Measurements from ENCODE around the gene USP38.
"Not testable (repeated sequence)": the region's sequence is repeated elsewhere in the genome, so short reads cannot be mapped to it uniquely, and the experiment has no call there.

USP38 gene

DNA sequence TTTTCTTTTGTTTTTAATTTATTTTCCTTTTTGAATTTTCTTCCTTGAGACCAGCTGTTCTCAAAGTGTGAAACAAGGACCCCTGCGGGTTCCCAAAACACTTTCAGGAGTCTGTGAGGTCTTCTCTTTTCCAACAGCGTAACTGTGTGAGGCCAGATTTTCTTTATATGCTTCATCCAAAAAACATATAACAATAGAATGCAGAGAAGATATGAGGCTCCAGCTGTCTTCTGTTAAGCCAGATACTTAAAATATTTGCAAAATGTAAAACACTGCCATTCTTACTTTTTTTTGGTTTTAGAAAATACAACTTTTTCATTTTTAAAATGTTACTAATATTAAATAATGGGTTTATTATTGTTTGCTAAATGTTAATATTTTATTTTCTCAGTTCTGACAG is 27.8 kb downstream of the USP38 start:
- DNase-seq = no peak

DNA sequence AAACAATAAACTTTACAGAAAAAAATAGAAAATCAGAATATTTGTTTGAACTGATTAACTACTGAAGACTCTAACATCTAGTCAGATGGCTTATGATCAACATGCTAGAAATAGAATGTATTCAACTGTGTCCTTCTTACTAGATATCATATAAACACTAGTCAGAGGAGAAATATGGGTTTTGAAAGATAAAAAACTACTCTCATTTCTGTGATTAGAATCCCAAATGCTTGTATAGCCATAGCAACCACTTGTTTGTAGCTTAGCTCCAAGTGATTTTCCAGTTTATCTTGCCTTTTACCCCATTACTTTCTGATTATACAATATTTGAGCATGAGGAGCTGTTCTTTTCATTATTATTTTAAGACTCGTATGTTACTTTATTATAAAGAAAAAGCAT is 31.2 kb downstream of the USP38 start:
- DNase-seq = no peak

DNA sequence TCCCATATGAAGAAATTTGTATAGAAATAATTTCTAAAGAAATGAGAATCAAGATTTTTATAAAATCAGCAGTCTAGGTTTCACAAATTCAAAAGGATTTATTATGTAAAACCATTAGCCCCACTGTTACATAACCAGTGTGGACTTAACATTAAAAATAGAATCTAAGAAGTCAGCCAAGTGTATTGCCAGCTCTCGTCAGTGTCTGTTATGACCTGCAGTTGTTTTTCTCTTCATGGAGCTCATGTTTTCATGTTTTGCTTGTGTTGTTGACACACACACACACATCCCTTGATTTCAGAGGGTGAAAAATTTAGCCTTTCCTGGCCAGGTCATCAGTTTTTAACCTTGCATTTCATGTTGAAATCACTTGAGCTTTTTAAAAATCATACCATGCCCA is 39.5 kb downstream of the USP38 start:
- DNase-seq = no peak

DNA sequence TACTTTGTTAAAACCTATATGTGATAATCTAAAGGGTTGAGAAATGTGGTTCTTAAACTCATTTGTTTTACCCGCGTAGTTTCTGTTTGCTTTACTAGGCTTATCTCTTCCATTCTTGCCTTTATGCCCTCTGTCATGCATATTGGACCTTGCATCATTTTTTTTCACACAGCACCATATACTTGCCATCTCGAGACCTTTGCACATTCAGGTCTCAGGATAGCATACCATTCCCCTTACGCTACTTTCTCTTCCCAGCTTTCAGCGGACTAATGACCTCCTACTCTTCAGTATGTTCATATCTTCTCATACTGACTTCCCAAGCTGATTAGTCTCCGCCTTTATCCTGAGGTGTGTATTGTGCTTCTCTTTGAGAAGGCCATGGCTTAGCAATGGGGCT is 40.5 kb downstream of the USP38 start:
- DNase-seq = no peak

DNA sequence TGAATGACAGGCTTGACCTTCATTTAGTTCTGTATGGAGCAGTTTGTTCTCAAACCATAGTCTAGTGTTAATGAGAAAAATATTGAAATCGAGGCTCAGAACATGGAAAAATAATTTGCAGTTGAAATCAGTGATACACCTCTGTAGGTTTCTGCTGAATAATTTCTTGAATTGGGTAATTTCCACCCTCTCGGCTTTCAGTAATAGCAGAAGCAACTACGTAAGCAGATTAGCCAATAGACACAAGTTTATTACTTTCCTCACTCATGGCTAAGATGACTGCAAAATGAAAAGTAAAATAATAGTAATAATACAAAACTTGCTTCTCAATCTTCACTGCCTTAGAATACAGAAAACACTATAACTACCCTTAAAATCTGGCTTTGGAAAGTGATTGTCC is 46.0 kb downstream of the USP38 start:
- no peak for DNase-seq

DNA sequence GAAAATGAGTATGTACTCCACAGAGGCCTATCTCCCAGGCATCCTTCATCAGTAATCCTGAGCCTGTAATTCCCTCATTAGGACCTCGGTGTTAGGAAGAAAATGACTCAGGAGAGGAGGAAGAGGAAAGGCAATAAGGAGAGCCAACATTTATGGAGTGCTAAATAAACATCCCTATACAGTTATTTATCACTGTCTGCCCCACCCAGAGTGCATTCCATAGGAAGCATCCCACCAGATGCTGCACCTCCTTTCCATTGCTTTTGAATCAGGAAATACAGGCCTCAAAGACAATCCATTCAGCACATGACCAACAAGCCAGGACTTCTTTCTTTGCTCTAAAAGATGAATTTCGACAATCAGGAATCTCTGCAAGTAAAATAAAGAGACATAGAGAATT is 47.6 kb downstream of the USP38 start:
- no peak for DNase-seq

DNA sequence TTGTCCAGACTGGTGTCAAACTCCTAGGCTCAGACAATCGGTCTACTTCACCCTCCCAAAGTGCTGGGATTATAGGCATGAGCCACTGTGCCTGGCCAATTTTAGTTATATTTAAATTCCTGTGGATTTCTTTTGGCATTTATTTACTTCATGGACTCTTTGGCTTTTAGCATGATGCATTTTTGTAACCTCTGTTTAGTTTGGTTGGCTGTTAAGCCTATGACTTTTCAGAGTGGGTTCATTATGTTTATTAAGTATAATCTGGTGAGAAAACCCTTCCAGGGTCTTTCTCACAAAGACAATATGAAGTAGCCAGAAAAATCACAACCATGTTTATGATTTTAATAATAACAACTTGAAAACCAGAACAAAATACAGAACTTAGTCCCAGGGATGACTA is 49.4 kb downstream of the USP38 start:
- no peak for DNase-seq

DNA sequence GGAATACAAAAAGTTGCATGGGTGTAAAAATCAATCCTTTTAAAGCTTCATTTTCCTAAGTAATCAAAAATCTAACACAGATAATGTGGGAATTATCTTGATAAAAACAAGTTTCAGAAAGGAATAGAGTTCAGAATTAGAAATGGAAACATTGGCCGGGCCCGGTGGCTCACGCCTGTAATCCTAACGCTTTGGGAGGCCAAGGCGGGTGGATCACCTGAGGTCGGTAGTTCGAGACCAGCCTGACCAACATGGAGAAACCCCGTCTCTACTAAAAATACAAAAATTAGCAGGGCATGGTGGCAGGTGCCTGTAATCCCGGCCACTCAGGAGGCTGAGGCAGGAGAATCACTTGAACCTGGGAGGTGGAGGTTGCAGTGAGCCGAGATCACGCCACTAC is 52.5 kb downstream of the USP38 start:
- DNase-seq = not testable (repeated sequence)

DNA sequence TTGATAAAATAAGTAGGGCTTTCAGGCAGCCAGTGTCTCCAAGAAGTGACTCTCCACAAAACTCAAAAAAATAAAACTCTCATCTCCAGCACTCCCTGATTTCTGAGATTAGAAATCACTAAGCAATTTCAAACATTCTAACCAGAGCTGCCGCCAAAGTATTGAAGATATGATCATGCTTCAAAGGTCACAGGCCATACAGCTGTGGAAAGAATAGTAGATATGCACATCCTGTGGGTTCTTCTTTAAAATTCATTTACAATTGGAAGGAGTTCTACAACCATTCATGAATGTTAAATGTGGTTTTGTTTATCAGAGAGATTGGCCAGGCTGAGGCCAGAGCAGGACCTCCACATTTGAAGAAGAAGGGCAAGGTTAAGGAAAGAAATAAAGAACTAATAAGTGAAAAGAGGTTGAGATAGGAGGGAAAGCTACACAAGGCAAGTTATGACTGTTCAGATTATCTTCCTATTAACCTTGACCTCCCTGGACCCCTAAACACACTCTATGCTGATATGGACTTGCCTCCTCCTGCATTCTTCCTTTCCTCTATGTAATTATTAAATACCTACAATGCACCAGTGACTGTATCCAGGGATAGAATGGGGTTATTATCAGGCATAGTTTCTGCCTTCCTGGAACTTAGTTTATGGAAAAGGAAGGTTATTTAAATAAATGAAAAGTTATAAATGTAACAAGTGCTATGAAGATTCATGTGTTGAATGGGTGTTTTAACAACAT is 56.4 kb downstream of the USP38 start:
- DNase-seq = no peak

DNA sequence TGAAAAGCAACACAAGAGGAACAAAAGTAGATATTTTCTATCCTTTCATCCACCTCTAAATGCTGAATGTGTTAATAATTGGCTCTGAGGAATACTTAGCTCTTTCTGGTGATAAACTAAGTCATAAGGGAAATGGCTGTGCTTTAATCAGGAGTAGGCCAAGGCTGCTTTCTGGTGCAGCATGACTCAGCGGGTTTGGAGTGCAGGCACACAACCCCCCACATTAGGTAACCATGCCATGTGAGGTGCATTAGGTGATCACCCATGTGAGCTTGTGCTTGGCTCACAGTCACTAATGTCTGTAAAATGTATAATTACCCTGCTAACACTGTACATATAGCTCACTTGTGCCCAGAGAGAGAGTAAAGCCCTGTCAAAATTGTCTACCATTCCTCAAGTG is 57.2 kb downstream of the USP38 start:
- no peak for DNase-seq

DNA sequence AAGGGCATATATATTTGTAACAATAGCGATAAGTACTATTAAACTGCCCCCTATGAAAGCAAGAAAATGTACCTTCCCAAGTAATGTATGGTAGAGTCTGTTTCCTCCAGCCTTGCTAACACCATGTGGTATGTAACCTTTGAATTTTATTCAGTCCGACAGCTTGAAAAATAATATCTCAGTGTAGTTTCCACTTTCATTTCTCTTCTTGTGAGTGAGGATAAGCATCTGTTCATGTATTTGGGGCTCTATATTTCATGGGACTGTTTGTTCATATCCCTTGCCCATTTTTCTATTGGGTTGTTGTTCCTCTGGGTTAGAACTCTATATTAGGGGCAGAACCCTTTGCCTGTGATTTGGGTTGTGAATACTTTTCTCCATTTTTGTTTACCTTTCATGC is 58.3 kb downstream of the USP38 start:
- no peak for DNase-seq

DNA sequence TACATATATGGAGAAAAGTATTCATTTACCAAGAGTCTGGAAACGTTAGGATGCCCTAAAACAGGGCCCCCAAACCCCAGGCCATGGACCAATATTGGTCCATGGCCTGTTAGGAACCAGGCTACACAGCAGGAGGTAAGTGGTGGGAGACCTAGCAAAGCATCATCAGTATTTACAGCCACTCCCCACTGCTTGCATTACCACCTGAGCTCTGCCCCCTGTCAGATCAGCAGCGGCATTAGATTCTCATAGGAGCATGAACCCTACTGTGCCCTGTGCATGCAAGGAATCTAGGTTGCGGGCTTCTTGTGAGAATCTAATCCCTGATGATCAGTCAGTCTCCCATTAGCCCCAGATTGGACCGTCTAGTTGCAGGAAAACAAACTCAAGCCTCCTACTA is 62.3 kb downstream of the USP38 start:
- no peak for DNase-seq

DNA sequence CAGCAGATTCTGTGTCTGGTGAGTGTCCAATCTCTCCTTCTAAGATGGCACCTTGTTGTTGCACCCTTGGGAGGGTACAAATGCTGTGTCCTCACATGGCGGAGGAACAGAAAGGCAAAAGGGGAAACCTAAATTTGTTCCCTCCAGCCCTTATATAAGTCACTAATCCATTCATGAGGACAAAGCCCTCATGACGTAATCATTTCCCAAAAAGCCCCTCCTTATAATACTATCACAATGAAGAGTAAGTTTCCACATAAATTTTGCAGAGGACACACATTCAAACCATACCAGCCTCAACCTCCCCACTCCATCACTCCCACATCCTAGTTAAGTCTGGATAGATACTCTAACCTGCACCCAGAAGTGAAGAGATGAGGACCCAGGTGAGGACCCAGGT is 63.1 kb downstream of the USP38 start:
- DNase-seq = no peak

DNA sequence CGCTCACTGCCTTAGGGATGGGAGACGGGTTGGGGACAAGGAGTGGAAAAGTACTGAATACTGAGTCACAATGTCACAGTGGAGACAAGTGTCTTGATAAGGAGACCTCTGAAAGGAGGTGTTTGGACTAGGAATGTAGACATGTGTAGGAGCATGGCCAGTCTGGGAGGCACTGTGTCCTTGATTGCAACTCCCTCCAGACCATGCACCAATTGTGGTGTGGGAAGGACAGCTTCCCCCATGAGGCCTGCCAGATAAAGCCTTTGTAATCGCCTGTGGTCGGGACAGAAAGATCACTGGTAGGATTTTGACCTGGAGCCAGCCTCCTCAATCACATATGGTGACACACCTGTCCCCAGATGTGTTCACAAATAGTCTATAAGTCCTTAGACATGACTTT is 64.1 kb downstream of the USP38 start:
- DNase-seq = no peak

DNA sequence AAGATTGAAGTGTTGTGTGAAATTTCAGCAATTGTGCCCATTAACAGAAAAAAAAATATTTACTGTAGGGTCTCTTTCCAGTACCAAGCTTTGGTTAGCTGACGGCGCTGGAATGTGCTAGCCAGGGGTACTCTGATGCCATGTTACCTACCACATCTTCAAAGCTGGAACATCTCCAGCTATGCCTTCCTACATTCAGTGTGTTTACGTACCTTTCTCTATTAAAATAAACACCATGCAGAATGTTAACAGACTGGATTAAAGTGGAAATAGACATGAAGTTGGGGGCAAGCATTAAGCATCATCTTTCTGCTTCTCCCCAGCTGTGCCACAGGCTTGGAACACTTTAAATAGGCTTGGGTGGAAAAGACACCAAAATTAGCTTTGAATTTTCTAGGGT is 65.9 kb downstream of the USP38 start:
- DNase-seq = no peak

DNA sequence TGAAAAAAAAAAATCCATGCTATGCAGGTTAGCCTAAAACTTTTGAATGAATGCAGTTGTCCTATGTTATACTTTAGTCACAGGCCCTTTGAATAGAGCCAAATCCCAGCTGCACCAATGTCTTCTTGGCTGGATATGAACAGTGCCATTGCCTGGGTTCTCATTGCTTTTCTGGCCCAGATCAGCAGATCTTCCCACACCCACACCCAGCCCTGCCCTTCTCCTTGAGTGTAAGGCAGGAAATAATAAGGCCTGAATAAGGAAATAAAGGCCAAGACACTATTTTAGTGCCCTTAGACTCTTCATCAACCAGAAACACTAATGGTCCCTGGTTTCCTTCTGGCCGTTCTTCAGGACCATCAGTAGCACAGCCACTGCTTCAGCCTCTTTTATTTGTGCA is 66.6 kb downstream of the USP38 start:
- no peak for DNase-seq

DNA sequence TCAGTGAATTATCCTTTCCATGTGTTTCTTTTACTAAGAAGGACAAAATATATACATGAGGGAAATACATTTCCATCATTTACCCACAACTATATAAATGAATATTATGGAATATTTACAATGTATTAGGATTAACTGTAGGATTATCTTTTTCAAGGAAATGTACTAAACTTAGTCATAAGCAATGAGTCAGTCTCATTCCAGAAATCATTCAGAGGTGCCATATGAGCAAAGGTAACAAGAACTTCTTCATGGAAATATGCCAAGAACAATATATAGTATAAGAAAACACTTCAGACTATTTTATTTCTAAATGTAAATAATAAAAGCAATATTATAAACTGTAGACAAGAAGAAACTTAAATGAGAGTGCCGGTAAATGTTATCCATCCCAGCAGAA is 67.1 kb downstream of the USP38 start:
- no peak for DNase-seq

DNA sequence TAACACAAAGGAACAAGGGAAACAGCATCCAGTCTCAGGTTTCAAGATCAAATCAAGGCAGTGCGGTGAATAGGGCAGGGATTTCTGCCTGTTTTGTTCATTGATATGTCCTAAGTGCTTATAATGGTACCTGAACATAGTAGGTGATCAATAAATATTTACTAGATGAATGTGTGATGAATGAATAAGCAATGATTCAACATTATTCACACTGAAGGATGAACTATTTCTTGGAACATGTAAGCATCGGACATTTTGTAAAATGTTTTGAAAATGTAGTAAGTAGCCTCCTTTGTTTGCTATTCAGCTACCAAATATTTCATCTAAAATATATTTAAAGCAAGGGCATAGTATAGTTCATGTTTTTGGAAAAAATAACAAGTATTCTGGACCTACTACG is 67.8 kb downstream of the USP38 start:
- DNase-seq = no peak

DNA sequence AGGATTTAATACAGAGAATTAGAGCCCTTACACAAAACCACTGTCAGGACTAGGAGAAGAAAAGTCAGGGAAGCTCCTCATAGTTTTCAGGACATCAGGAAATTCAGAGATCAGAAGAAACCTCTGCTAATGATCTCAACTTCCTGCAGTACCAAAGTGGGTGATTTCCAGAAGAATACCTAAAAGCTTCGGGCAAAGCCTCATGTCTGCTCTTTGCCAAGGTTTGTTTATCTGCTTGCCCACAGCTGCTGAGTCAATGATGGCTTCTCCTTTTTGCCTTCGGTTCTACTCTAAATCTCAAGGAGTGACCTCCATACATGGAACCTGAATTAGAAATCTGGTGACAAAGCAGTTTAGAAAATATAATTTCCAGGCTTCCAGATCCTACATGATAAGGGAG is 68.4 kb downstream of the USP38 start:
- DNase-seq = no peak

DNA sequence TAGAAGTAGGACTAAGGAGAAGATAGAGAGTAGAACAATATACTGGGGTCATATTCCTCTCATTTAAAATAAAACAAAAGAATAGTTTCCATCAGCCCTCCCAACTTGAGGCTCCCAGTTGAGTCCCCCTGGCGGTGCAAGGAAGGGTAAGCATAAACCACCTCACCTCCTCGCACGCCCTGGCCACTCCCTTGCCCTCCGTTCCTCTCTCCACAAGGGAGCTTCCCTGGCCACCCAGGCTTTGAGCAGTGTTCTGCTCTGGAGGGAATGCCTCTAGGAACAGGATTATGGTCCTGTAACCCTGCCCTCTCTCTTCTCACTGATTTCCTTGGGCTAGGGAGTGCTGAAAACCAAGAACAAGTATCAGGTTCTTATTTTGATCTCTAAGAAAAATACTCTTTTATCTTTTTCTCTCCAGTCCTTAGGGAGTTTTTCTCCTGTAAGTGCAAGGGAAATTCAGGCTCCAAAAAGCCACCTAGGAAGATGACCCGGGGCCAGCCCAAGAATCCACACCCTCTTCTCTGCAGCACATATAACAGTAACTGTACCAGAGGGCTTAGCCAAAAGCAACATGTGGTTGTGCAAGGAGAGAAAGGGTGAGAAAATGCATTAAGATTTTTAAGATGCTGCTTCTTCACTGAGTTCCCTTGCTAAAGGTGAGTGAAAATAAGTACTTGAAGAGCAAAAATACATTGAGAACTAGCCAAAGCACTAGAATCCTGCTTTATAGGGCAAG is 69.9 kb downstream of the USP38 start:
- no peak for DNase-seq

DNA sequence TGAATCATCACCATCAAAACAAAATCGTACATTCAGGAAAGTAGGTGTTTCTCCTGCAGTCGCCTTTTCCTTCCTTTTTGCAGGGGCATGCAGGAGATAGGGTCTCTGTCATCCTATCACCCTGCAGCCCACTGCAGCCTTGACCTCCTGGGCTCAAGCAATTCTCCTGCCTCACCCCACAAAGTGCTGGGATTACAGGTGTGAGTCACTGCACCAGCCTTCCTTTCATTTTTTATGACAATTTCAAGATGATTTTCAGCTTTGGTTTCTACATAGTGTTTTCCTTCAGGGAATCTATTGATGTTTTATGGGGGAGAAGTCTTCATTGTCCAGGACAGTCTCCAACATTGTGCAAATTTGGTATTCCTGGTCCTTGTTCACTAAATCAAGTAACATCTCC is 71.7 kb downstream of the USP38 start:
- DNase-seq = no peak

DNA sequence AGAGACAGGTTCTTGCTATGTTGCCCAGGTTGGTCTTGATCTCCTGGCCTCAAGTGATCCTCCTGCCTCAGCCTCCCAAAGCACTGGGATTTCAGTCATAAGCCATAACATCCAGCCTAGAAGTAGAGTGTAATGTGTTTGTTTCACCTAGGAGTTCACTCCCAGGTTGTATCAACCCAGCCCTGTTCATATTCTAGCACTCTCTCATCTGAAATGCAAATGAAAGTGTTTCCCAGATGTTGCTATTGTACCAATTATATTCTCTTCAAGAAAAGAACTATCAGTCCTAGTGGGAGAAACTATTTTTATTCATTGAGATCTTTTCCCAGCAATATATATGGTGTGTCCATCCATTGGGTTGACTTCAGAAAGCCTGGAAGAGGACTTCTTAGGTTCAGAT is 72.6 kb downstream of the USP38 start:
- DNase-seq = no peak

DNA sequence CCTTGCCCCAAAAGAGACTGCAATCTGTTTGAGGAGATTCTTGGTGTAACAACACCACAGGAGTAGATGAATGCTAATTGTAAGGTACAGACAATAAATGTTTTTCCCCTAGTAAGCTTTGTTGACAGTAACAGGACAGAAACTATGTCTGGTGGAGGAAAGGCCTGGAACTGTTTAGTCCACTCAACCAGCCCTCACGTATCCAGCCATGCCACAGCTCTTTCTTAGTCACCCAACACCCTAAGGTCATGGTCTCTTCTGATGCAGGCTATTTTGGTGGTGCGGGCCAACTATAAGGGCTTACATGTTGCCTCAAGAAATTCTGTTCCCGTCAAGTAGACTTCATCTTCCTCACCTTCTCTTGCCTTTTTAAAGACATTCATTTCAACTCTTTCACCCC is 76.0 kb downstream of the USP38 start:
- DNase-seq = no peak

DNA sequence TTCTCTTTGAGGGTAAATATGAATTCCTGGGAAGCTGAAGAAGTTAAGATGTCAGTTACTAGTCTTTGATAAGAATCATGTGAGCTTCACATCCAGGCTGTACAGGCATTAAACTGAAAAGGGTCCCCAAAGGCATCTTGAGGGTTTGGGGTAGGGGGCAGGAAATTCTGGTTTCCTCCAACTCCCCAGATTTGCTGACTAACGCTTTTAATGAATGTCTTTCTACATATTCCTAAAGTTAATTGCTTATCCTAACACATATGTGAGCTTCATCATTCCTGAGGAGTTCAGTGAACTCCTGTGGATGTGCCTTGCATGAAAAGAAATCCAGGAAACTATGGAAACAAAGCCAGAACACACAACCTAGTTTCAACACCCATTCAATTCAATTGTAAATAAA is 78.1 kb downstream of the USP38 start:
- no peak for DNase-seq

DNA sequence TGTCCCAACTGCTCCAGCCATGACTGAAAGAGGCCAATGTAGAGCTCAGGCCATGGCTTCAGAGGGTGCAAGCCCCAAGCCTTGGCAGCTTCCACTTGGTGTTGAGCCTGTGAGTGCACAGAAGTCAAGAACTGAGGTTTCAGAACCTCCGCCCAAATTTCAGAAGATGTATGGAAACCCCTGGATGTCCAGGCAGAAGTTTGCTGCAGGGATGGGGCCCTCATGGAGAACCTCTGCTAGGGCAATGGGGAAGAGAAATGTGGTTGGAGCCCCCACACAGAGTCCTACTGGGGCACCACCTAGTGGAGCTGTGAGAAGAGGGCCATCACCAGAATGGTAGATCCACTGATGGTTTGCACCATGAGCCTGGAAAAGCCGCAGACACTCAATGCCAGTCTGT is 83.0 kb downstream of the USP38 start:
- DNase-seq = not testable (repeated sequence)
